A549 (cell line): ENCODE results near the gene SYT10. TPM values are rescaled to one million over a fixed set of nuclear protein-coding genes. Genes with fewer than 3 reads are reported as not detected.

ENCODE experiments used
- ATAC-seq, 2 experiments: fragments of 200-7000 bp in 1 of 2; fragments of >200 bp in 1 of 2; cut with Nextera tagmentation in 1 of 2; cut with Tn5 transposase in 1 of 2; 3 replicates each; pipeline versions ENCODE4 v1.8.0 to v1.9.1; 2018 to 2020; ENCODE audit warnings: mild to moderate bottlenecking in 1 of 2, moderate library complexity in 1 of 2
- CTCF ChIA-PET: fragments of 300-600 bp; sonication (Branson Sonifier 250); formaldehyde crosslinking; extraction: SDS; loops from one replicate; lab custom pipeline; 2021; ENCODE audit warnings: antibody characterized with exemption, inconsistent platforms; lab: Yijun Ruan, JAX
- POLR2A ChIA-PET: fragments of 350-600 bp; formaldehyde crosslinking; extraction: SDS; loops from one replicate; lab custom pipeline; 2021; ENCODE audit warnings: antibody characterized with exemption, inconsistent platforms; lab: Yijun Ruan, JAX
- DNase-seq, 2 experiments: peaks; one replicate each; pipeline versions ENCODE4 v3.0.0 to v3.0.0-alpha.2; 2011 to 2016; ENCODE audit warnings: low read depth in 1 of 2, low spot score in 1 of 2
- FAIRE-seq: peaks from 2 replicates; lab custom pipeline; 2011; peaks lifted over from hg19 to GRCh38; lab: Jason Lieb, UNC
- H3K27ac ChIP-seq, 2 experiments: fragments of >200 bp; sonication (Bioruptor Twin); formaldehyde crosslinking; 3 replicates each; pipeline ENCODE4 v1.5.1; 2016 to 2017
- H3K4me1 ChIP-seq: fragments of >200 bp; sonication (Bioruptor Twin); formaldehyde crosslinking; 3 replicates; pipeline ENCODE4 v1.6.1; 2016
- H3K4me2 ChIP-seq: fragments of >200 bp; sonication (Bioruptor Twin); formaldehyde crosslinking; 3 replicates; pipeline ENCODE4 v1.6.1; 2016
- H3K4me3 ChIP-seq: fragments of >200 bp; sonication (Bioruptor Twin); formaldehyde crosslinking; 3 replicates; pipeline ENCODE4 v1.5.1; 2016
- H3K9me3 ChIP-seq: fragments of >200 bp; sonication (Bioruptor Twin); formaldehyde crosslinking; 3 replicates; pipeline ENCODE4 v1.6.1; 2016
- ATOH8 ChIP-seq: fragments of 250-450 bp; sonication (Bioruptor Pico); IDR thresholded peaks from 2 replicates; pipeline ENCODE4 v1.5.0; 2020; ENCODE audit warnings: low read depth, mild to moderate bottlenecking, moderate library complexity
- CBX2 ChIP-seq: fragments of 200-600 bp; sonication (generic); IDR thresholded peaks from 2 replicates; pipeline ENCODE4 v1.6.1; 2016; ENCODE audit warnings: low read depth, mild to moderate bottlenecking, borderline replicate concordance
- CBX8 ChIP-seq: fragments of 200-600 bp; sonication (generic); IDR thresholded peaks from 2 replicates; pipeline ENCODE4 v1.6.1; 2016
- CHD4 ChIP-seq: fragments of 200-600 bp; sonication (generic); IDR thresholded peaks from 2 replicates; pipeline ENCODE4 v1.6.1; 2016; ENCODE audit warnings: antibody characterized with exemption, mild to moderate bottlenecking, borderline replicate concordance
- E2F6 ChIP-seq: IDR thresholded peaks from 2 replicates; pipeline ENCODE4 v1.6.1; 2012; ENCODE audit warnings: low read depth, borderline replicate concordance
- EHMT2 ChIP-seq: fragments of 200-600 bp; sonication (generic); IDR thresholded peaks from 2 replicates; pipeline ENCODE4 v1.6.1; 2016; ENCODE audit warnings: antibody characterized with exemption, low read depth, mild to moderate bottlenecking, moderate library complexity
- FOSB ChIP-seq: fragments of 250-450 bp; sonication (Bioruptor Pico); IDR thresholded peaks from 2 replicates; pipeline ENCODE4 v1.5.0; 2020; ENCODE audit warnings: mild to moderate bottlenecking, moderate library complexity
- GATA3 ChIP-seq: IDR thresholded peaks from 2 replicates; pipeline ENCODE4 v1.6.1; 2012; ENCODE audit warnings: borderline replicate concordance
- HDAC2 ChIP-seq: fragments of 200-600 bp; sonication (generic); IDR thresholded peaks from 2 replicates; pipeline ENCODE4 v1.6.1; 2016
- HES2 ChIP-seq: fragments of >200 bp; sonication (Bioruptor Twin); formaldehyde crosslinking; IDR thresholded peaks from 2 replicates; pipeline ENCODE4 v1.6.1; 2016
- HEYL ChIP-seq: fragments of 250-450 bp; sonication (Bioruptor Pico); IDR thresholded peaks from 2 replicates; pipeline ENCODE4 v1.8.0; 2021; ENCODE audit warnings: mild to moderate bottlenecking, moderate library complexity
- HOXA7 ChIP-seq: fragments of 250-450 bp; sonication (Bioruptor Pico); IDR thresholded peaks from 2 replicates; pipeline ENCODE4 v1.5.0; 2020; ENCODE audit warnings: mild to moderate bottlenecking, moderate library complexity
- JUNB ChIP-seq: fragments of >200 bp; sonication (Bioruptor Twin); formaldehyde crosslinking; IDR thresholded peaks from 2 replicates; pipeline ENCODE4 v1.6.1; 2016
- MAZ ChIP-seq: fragments of 150-350 bp; IDR thresholded peaks from 2 replicates; pipeline ENCODE4 v1.6.1; 2014; ENCODE audit warnings: antibody characterized with exemption, low read depth, low read length, borderline replicate concordance
- MYC ChIP-seq: IDR thresholded peaks from 2 replicates; pipeline ENCODE4 v1.6.1; 2012; ENCODE audit warnings: mild to moderate bottlenecking, inconsistent platforms, low read length, improper control_type of control experiment, borderline replicate concordance
- NR3C1 ChIP-seq: fragments of >200 bp; sonication (Bioruptor Twin); formaldehyde crosslinking; IDR thresholded peaks from 3 replicates; pipeline ENCODE4 v1.6.1; 2017
- PHF8 ChIP-seq: fragments of 200-600 bp; sonication (generic); IDR thresholded peaks from 2 replicates; pipeline ENCODE4 v1.6.1; 2016; ENCODE audit warnings: low read depth, mild to moderate bottlenecking, antibody characterized with exemption, moderate library complexity, borderline replicate concordance
- POLR2AphosphoS2 ChIP-seq: conservative IDR thresholded peaks from 2 replicates; pipeline ENCODE4 v1.6.1; 2012; ENCODE audit warnings: low read length, improper control_type of control experiment, inconsistent platforms
- RAD21 ChIP-seq, 2 experiments: fragments of >200 bp in 1 of 2; sonication (Bioruptor Twin) in 1 of 2; formaldehyde crosslinking in 1 of 2; IDR thresholded peaks in 1 of 2; conservative IDR thresholded peaks in 1 of 2; 2 replicates in 1 of 2; 3 replicates in 1 of 2; pipeline ENCODE4 v1.6.1; 2012 to 2018; ENCODE audit warnings: inconsistent platforms in 1 of 2
- SMC3 ChIP-seq: fragments of >200 bp; sonication (Bioruptor Twin); formaldehyde crosslinking; IDR thresholded peaks from 3 replicates; pipeline ENCODE4 v1.6.1; 2018; ENCODE audit warnings: inconsistent platforms
- TFCP2L1 ChIP-seq: fragments of 250-450 bp; sonication (Bioruptor Pico); IDR thresholded peaks from 2 replicates; pipeline ENCODE4 v1.5.0; 2021; ENCODE audit warnings: mild to moderate bottlenecking
- TP53 ChIP-seq: fragments of 250-450 bp; sonication (Bioruptor Pico); IDR thresholded peaks from 2 replicates; pipeline ENCODE4 v1.5.0; 2021; ENCODE audit warnings: mild to moderate bottlenecking, moderate library complexity
- ZFP36 ChIP-seq: fragments of 450-650 bp; IDR thresholded peaks from 2 replicates; pipeline ENCODE4 v1.6.1; 2014; ENCODE audit warnings: borderline replicate concordance; ENCODE audit not compliant: partially characterized antibody
- ZNF302 ChIP-seq: fragments of 250-450 bp; sonication (Bioruptor Pico); IDR thresholded peaks from 2 replicates; pipeline ENCODE4 v1.9.0; 2021; ENCODE audit warnings: inconsistent platforms, mild to moderate bottlenecking, moderate library complexity
- ZSCAN20 ChIP-seq: fragments of 250-450 bp; sonication (Bioruptor Pico); IDR thresholded peaks from 2 replicates; pipeline ENCODE4 v1.8.0; 2022; ENCODE audit warnings: mild to moderate bottlenecking, moderate library complexity
- WGBS: methylation state at CpG from one replicate; pipeline ENCODE4 v1.1.6; 2017; ENCODE audit errors: missing lambda C conversion rate; 5-methylcytosine and 5-hydroxymethylcytosine counted together
- polyA plus RNA-seq, 4 experiments: library from polyadenylated mRNA; depleted of rRNA in 3 of 4; stranded (reverse); fragments of >200 nt; fragmentation: RNase III in 1 of 4; extraction: RNeasy Plus Mini Kit Qiagen cat#74134 plus additional on column Dnase treatment in 1 of 4; gene quantifications; 2 replicates in 3 of 4; 3 replicates in 1 of 4; pipeline ENCODE4 v1.2.3, GENCODE V29; 2011 to 2017

The SYT10 gene
- polyA plus RNA-seq, 2 of the 4 experiments (the other 2 are of a cell fraction) = not detected

GRCh38 chr12:33438851-33439586 lies 600 bp downstream of the SYT10 start:
- DNase-seq = no peak
- peak overlapping the region; percentile 63 for H3K4me2 ChIP-seq
- no peak overlapping the region for H3K27ac ChIP-seq
- no peak for FAIRE-seq
- no peaks in the 10 kb centered on the region for H3K4me1 ChIP-seq
- H3K4me3 ChIP-seq = peak overlapping the region; percentile 30; the same call in 2 of the 3 replicates
- H3K9me3 ChIP-seq = no peaks in the 10 kb centered on the region; the same call in 2 of the 3 replicates
- ChIA-PET POLR2A (no interaction called here), CTCF (no interaction called here)
- 37% methylated on average over 49 of the region's 68 CpGs for WGBS
- peak; percentile 45 to 58; a peak in 3 of 6 replicates for ATAC-seq
- TF ChIP-seq E2F6 (0 out of 2 replicates have a peak, but pooled peaks have one; percentile 21), TFCP2L1 (CRISPR knock-in tag) (no peak), ZNF302 (CRISPR knock-in tag) (no peak), POLR2AphosphoS2 (no peak), NR3C1 (no peak), CBX2 (no peak), ATOH8 (no peak), CBX8 (0 out of 2 replicates have a peak, but pooled peaks have one; percentile 59), RAD21 (conservative IDR thresholded peaks at IDR 0.05 in 1 of 2, IDR thresholded peaks at IDR 0.05 in 1 of 2) (no peak), PHF8 (no peak), HDAC2 (no peak), MYC (no peak)
- TF ChIP-seq, all 56 proteins: peak for 2

GRCh38 chr12:33438025-33438772 lies 1.4 kb downstream of the SYT10 start:
- ATAC-seq (no peak; a peak in 1 of 6 replicates), DNase-seq (no peak), FAIRE-seq (no peak)
- Histone ChIP-seq H3K4me3 (no peak overlapping the region), H3K4me1 (no peaks in the 10 kb centered on the region), H3K27ac (no peak overlapping the region), H3K9me3 (no peaks in the 10 kb centered on the region; the same call in 2 of the 3 replicates), H3K4me2 (peak overlapping the region; percentile 63; the same call in 2 of the 3 replicates)
- TF ChIP-seq JUNB (no peak), HES2 (no peak), EHMT2 (no peak), TP53 (no peak), RAD21 (conservative IDR thresholded peaks at IDR 0.05 in 1 of 2, IDR thresholded peaks at IDR 0.05 in 1 of 2) (no peak), CHD4 (no peak), GATA3 (no peak), SMC3 (no peak), HEYL (CRISPR knock-in tag) (no peak), ZSCAN20 (CRISPR knock-in tag) (no peak), ATOH8 (no peak), FOSB (CRISPR knock-in tag) (no peak), HOXA7 (no peak), ZFP36 (no peak), MAZ (no peak)
- POLR2A ChIA-PET = no interaction called here
- 14% methylated on average over 28 of the region's 28 CpGs for WGBS
- CTCF ChIA-PET = no interaction called here
